ENCODE results near the gene DAB2.

The DAB2 gene

GRCh38 chr5:39395521-39395920 is 29.3 kb downstream of the DAB2 start:
- no peak overlapping the region for H2AFZ ChIP-seq (ENCODE audit: low read length)
- H4K20me1 ChIP-seq (ENCODE audit: insufficient read depth, low read length), result no peaks in the 10 kb centered on the region
- no peaks in the 10 kb centered on the region for H3K36me3 ChIP-seq (ENCODE audit: insufficient read depth, low read length)
- H3K9me3 ChIP-seq (ENCODE audit: low read length), result no peaks in the 10 kb centered on the region
- H3K9ac ChIP-seq (ENCODE audit: low read length), result no peak overlapping the region
- H3K4me1 ChIP-seq (ENCODE audit: insufficient read depth, low read length, severe bottlenecking), result no peaks in the 10 kb centered on the region
- H3K27ac ChIP-seq (ENCODE audit: low read depth, low read length, poor library complexity, severe bottlenecking), result no peak overlapping the region
- H3K9me2 ChIP-seq (ENCODE audit: low read depth, low read length), result no peaks in the 10 kb centered on the region
- TF ChIP-seq CTCF (IDR thresholded peaks at IDR 0.05; ENCODE audit: low read length) (no peak), EZH2 (IDR thresholded peaks at IDR 0.05; ENCODE audit: borderline replicate concordance, low read length) (no peak)
- no peaks in the 10 kb centered on the region for H3K79me2 ChIP-seq (ENCODE audit: insufficient read depth, low read length)
- no peak overlapping the region for H3K4me2 ChIP-seq (ENCODE audit: low read length)
- H3K27me3 ChIP-seq (ENCODE audit: insufficient read depth, low read length), result no peaks in the 10 kb centered on the region
- no peaks in the 10 kb centered on the region for H3F3A ChIP-seq (ENCODE audit: insufficient read depth, low read length)
- no peak overlapping the region for H3K4me3 ChIP-seq (ENCODE audit: low read depth, low read length, poor library complexity, severe bottlenecking)

GRCh38 chr5:39394946-39395345 is 29.8 kb downstream of the DAB2 start:
- no peak overlapping the region for H3K4me2 ChIP-seq (ENCODE audit: low read length)
- H3K4me3 ChIP-seq (ENCODE audit: low read depth, low read length, poor library complexity, severe bottlenecking), result no peak overlapping the region
- no peaks in the 10 kb centered on the region for H3F3A ChIP-seq (ENCODE audit: insufficient read depth, low read length)
- TF ChIP-seq CTCF (IDR thresholded peaks at IDR 0.05; ENCODE audit: low read length) (no peak), EZH2 (IDR thresholded peaks at IDR 0.05; ENCODE audit: borderline replicate concordance, low read length) (no peak)
- no peaks in the 10 kb centered on the region for H3K4me1 ChIP-seq (ENCODE audit: insufficient read depth, low read length, severe bottlenecking)
- no peak overlapping the region for H2AFZ ChIP-seq (ENCODE audit: low read length)
- H3K36me3 ChIP-seq (ENCODE audit: insufficient read depth, low read length), result no peaks in the 10 kb centered on the region
- H3K79me2 ChIP-seq (ENCODE audit: insufficient read depth, low read length), result no peaks in the 10 kb centered on the region
- no peaks in the 10 kb centered on the region for H4K20me1 ChIP-seq (ENCODE audit: insufficient read depth, low read length)
- no peaks in the 10 kb centered on the region for H3K9me3 ChIP-seq (ENCODE audit: low read length)
- H3K9me2 ChIP-seq (ENCODE audit: low read depth, low read length), result no peaks in the 10 kb centered on the region
- H3K27ac ChIP-seq (ENCODE audit: low read depth, low read length, poor library complexity, severe bottlenecking), result no peak overlapping the region
- no peak overlapping the region for H3K9ac ChIP-seq (ENCODE audit: low read length)
- H3K27me3 ChIP-seq (ENCODE audit: insufficient read depth, low read length), result no peaks in the 10 kb centered on the region

GRCh38 chr5:39390945-39391344 is 33.8 kb downstream of the DAB2 start:
- no peaks in the 10 kb centered on the region for H3K9me3 ChIP-seq (ENCODE audit: low read length)
- no peak overlapping the region for H3K4me2 ChIP-seq (ENCODE audit: low read length)
- H3K4me1 ChIP-seq (ENCODE audit: insufficient read depth, low read length, severe bottlenecking), result no peaks in the 10 kb centered on the region
- no peaks in the 10 kb centered on the region for H4K20me1 ChIP-seq (ENCODE audit: insufficient read depth, low read length)
- H3K27me3 ChIP-seq (ENCODE audit: insufficient read depth, low read length), result no peaks in the 10 kb centered on the region
- no peaks in the 10 kb centered on the region for H3F3A ChIP-seq (ENCODE audit: insufficient read depth, low read length)
- no peak overlapping the region for H3K4me3 ChIP-seq (ENCODE audit: low read depth, low read length, poor library complexity, severe bottlenecking)
- H2AFZ ChIP-seq (ENCODE audit: low read length), result no peak overlapping the region
- no peak overlapping the region for H3K9ac ChIP-seq (ENCODE audit: low read length)
- H3K27ac ChIP-seq (ENCODE audit: low read depth, low read length, poor library complexity, severe bottlenecking), result no peak overlapping the region
- H3K79me2 ChIP-seq (ENCODE audit: insufficient read depth, low read length), result no peaks in the 10 kb centered on the region
- no peaks in the 10 kb centered on the region for H3K36me3 ChIP-seq (ENCODE audit: insufficient read depth, low read length)
- TF ChIP-seq CTCF (IDR thresholded peaks at IDR 0.05; ENCODE audit: low read length) (no peak), EZH2 (IDR thresholded peaks at IDR 0.05; ENCODE audit: borderline replicate concordance, low read length) (no peak)
- H3K9me2 ChIP-seq (ENCODE audit: low read depth, low read length), result no peaks in the 10 kb centered on the region
